Fibroblast of lung (primary cell): ENCODE data around the gene C1orf226. TPM values are rescaled to one million over a fixed set of nuclear protein-coding genes. Genes with fewer than 3 reads are reported as not detected.

ENCODE experiments used
- polyA plus RNA-seq, 2 donors: library from polyadenylated mRNA; depleted of rRNA in 1 of 2; stranded (reverse) in 1 of 2; unstranded in 1 of 2; fragments of >200 nt; gene quantifications; 2 replicates each; pipeline ENCODE4 v1.2.1, GENCODE V29; 2011 to 2012; ENCODE audit warnings: missing spikeins in 1 of 2
- total RNA-seq: library from RNA; depleted of rRNA; stranded (reverse); fragments of >200 nt; gene quantifications from 2 replicates; pipeline ENCODE4 v1.2.1, GENCODE V29; 2014

C1orf226 gene
- total and polyA plus RNA-seq, 2 donors (not counting 1 experiment from before 2014, with no cell fraction given): 0.10 to 0.33 TPM

Other genes with a start within 250 kb of the C1orf226 start
- gene SPATA46, start 4.9 kb upstream of the C1orf226 start, total RNA-seq: not detected in 2 replicates
- not detected in 2 replicates for gene SPATA46, start 4.9 kb upstream of the C1orf226 start, polyA plus RNA-seq
- gene SH2D1B, start 30.4 kb downstream of the C1orf226 start, total RNA-seq: not detected in 2 replicates
- gene SH2D1B, start 30.4 kb downstream of the C1orf226 start, polyA plus RNA-seq: 0.02 TPM in 1 of 2 replicates, not detected in the other
- 66.0 and 79.1 TPM in 2 replicates for gene UHMK1, start 116.1 kb downstream of the C1orf226 start, total RNA-seq
- 39.1 and 53.5 TPM in 2 replicates for gene UHMK1, start 116.1 kb downstream of the C1orf226 start, polyA plus RNA-seq
- 77.3 and 108 TPM in 2 replicates for gene UAP1, start 180.0 kb downstream of the C1orf226 start, total RNA-seq
- gene UAP1, start 180.0 kb downstream of the C1orf226 start, polyA plus RNA-seq: 81.9 and 129 TPM in 2 replicates